Measurements from ENCODE around the gene KCNIP3. TPM values are rescaled to one million over a fixed set of nuclear protein-coding genes. Genes with fewer than 3 reads are reported as not detected.

KCNIP3 gene
- total and polyA plus RNA-seq, 2 donors (not counting 1 experiment from before 2014, with no cell fraction given): not detected

- peaks cover 4% of the 10 kb centered on the region for H3K27me3 Mint-ChIP-seq
- CTCF ChIA-PET: no interaction called here
- H4K20me1 ChIP-seq (ENCODE audit: control insufficient read depth, insufficient read depth, low read length, poor library complexity, severe bottlenecking): no peaks in the 10 kb centered on the region
- intact Hi-C loops (cut with micrococcal nuclease): no loop called here
- H2AFZ ChIP-seq (ENCODE audit: insufficient read depth, low read depth, low read length, poor library complexity, severe bottlenecking): no peak overlapping the region
- no peaks in the 10 kb centered on the region for H3K79me2 ChIP-seq (ENCODE audit: control insufficient read depth, insufficient read depth, low read length)
- no peaks in the 10 kb centered on the region for H3K9me3 Mint-ChIP-seq (ENCODE audit: insufficient read depth)
- 90% methylated on average over 3 of the region's 3 CpGs for WGBS (ENCODE audit: insufficient coverage)
- H3K9ac ChIP-seq (ENCODE audit: low read length): no peak overlapping the region
- H3K27ac Mint-ChIP-seq: no peak overlapping the region
- H3K4me3 Mint-ChIP-seq: no peak overlapping the region
- ATAC-seq (ENCODE audit: low read depth) (no peak), DNase-seq (no peak)
- H3K4me3 ChIP-seq (ENCODE audit: control extremely low read depth in 1 of 5, extremely low read depth in 1 of 5, insufficient read depth in 1 of 5, low read depth in 2 of 5, low read length in 4 of 5): no peak overlapping the region
- POLR2A ChIA-PET: no interaction called here
- H3K27ac ChIP-seq (ENCODE audit: low read length in 2 of 2): no peak overlapping the region
- H3K4me2 ChIP-seq (replicated peaks; ENCODE audit: low read depth, low read length, poor library complexity, severe bottlenecking): no peak overlapping the region
- no peak for TF ChIP-seq CTCF (IDR thresholded peaks at IDR 0.05)
- TF ChIP-seq EZH2 (IDR thresholded peaks at IDR 0.05; ENCODE audit: borderline replicate concordance, insufficient read depth, low read depth, low read length, poor library complexity, severe bottlenecking): no peak
- H3K36me3 ChIP-seq (replicated peaks in 1 of 2; ENCODE audit: control extremely low read depth in 1 of 2, control insufficient read depth in 1 of 2, extremely low read depth in 1 of 2, insufficient read depth in 2 of 2, low read length in 1 of 2): no peaks in the 10 kb centered on the region
- no peaks in the 10 kb centered on the region for H3K4me1 Mint-ChIP-seq
- peaks cover 0 to 10% (median 0%) of the 10 kb centered on the region in 3 donors for H3K9me3 ChIP-seq (ENCODE audit: control extremely low read depth in 1 of 3, control insufficient read depth in 2 of 3, insufficient read depth in 1 of 3, low read length in 2 of 3)
- peaks cover 0 to 5% (median 0%) of the 10 kb centered on the region in 4 experiments for H3K27me3 ChIP-seq (replicated peaks in 1 of 4; ENCODE audit: control extremely low read depth in 1 of 4, control insufficient read depth in 3 of 4, insufficient read depth in 4 of 4, low read length in 3 of 4)
- no peaks in the 10 kb centered on the region for H3K4me1 ChIP-seq (ENCODE audit: control insufficient read depth in 2 of 2, insufficient read depth in 2 of 2, low read length in 2 of 2)
Observed at GRCh38 chr2:95359031-95359430, 61.9 kb downstream of the KCNIP3 start.

- no peak overlapping the region for H3K4me3 ChIP-seq (ENCODE audit: control extremely low read depth in 1 of 5, extremely low read depth in 1 of 5, insufficient read depth in 1 of 5, low read depth in 2 of 5, low read length in 4 of 5)
- H3K79me2 ChIP-seq (ENCODE audit: control insufficient read depth, insufficient read depth, low read length): no peaks in the 10 kb centered on the region
- H4K20me1 ChIP-seq (ENCODE audit: control insufficient read depth, insufficient read depth, low read length, poor library complexity, severe bottlenecking): no peaks in the 10 kb centered on the region
- TF ChIP-seq CTCF (IDR thresholded peaks at IDR 0.05) (no peak), EZH2 (IDR thresholded peaks at IDR 0.05; ENCODE audit: borderline replicate concordance, insufficient read depth, low read depth, low read length, poor library complexity, severe bottlenecking) (no peak)
- H3K4me1 ChIP-seq (ENCODE audit: control insufficient read depth in 2 of 2, insufficient read depth in 2 of 2, low read length in 2 of 2): no peaks in the 10 kb centered on the region
- DNase-seq (no peak), ATAC-seq (ENCODE audit: low read depth) (no peak)
- peaks cover 0 to 10% (median 0%) of the 10 kb centered on the region in 3 donors for H3K9me3 ChIP-seq (ENCODE audit: control extremely low read depth in 1 of 3, control insufficient read depth in 2 of 3, insufficient read depth in 1 of 3, low read length in 2 of 3)
- no peak overlapping the region for H3K9ac ChIP-seq (ENCODE audit: low read length)
- intact Hi-C loops (cut with micrococcal nuclease): no loop called here
- CTCF ChIA-PET: no interaction called here
- Mint-ChIP-seq H3K9me3 (ENCODE audit: insufficient read depth) (no peaks in the 10 kb centered on the region), H3K27me3 (peaks cover 4% of the 10 kb centered on the region), H3K4me3 (no peak overlapping the region), H3K4me1 (no peaks in the 10 kb centered on the region), H3K27ac (no peak overlapping the region)
- no peak overlapping the region for H2AFZ ChIP-seq (ENCODE audit: insufficient read depth, low read depth, low read length, poor library complexity, severe bottlenecking)
- H3K27me3 ChIP-seq (replicated peaks in 1 of 4; ENCODE audit: control extremely low read depth in 1 of 4, control insufficient read depth in 3 of 4, insufficient read depth in 4 of 4, low read length in 3 of 4): peaks cover 0 to 5% (median 0%) of the 10 kb centered on the region in 4 experiments
- H3K27ac ChIP-seq (ENCODE audit: low read length in 2 of 2): no peak overlapping the region
- POLR2A ChIA-PET: no interaction called here
- no peaks in the 10 kb centered on the region for H3K36me3 ChIP-seq (replicated peaks in 1 of 2; ENCODE audit: control extremely low read depth in 1 of 2, control insufficient read depth in 1 of 2, extremely low read depth in 1 of 2, insufficient read depth in 2 of 2, low read length in 1 of 2)
- no peak overlapping the region for H3K4me2 ChIP-seq (replicated peaks; ENCODE audit: low read depth, low read length, poor library complexity, severe bottlenecking)
- 79% methylated on average over 5 of the region's 5 CpGs for WGBS (ENCODE audit: insufficient coverage)
Observed at GRCh38 chr2:95359501-95359930, 62.4 kb downstream of the KCNIP3 start.

All from B cell (primary cell).